Stomach smooth muscle (tissue), 2 donors: ENCODE results near the gene EPS8L3.
"Not testable (repeated sequence)": the region's sequence is repeated elsewhere in the genome, so short reads cannot be mapped to it uniquely, and the experiment has no call there.

ENCODE experiments used
- H3K27ac ChIP-seq: one replicate; pipeline ENCODE4 v1.7.0; 2013; ENCODE audit warnings: mild to moderate bottlenecking, low read length, inconsistent platforms
- H3K27me3 ChIP-seq, 2 donors: one replicate each; pipeline ENCODE4 v1.7.0; 2013; ENCODE audit warnings: low read length in 2 of 2; ENCODE audit not compliant: insufficient read depth in 2 of 2, control insufficient read depth in 1 of 2
- H3K36me3 ChIP-seq, 2 donors: one replicate each; pipeline ENCODE4 v1.7.0; 2013; ENCODE audit warnings: low read length in 2 of 2; ENCODE audit not compliant: control insufficient read depth in 2 of 2, insufficient read depth in 2 of 2
- H3K4me1 ChIP-seq: one replicate; pipeline ENCODE4 v1.7.0; 2013; ENCODE audit warnings: low read length; ENCODE audit not compliant: control insufficient read depth, insufficient read depth
- H3K4me3 ChIP-seq, 2 donors: one replicate each; pipeline ENCODE4 v1.7.0; 2013; ENCODE audit warnings: low read length in 2 of 2
- H3K9ac ChIP-seq, 2 donors: one replicate each; pipeline ENCODE4 v1.7.0; 2013; ENCODE audit warnings: low read length in 2 of 2, mild to moderate bottlenecking in 1 of 2
- H3K9me3 ChIP-seq, 2 donors: one replicate each; pipeline ENCODE4 v1.7.0; 2013; ENCODE audit warnings: low read length in 2 of 2; ENCODE audit not compliant: control insufficient read depth in 2 of 2
- donor health status: healthy.
- donor health status: Pancreatic carcinoma.

EPS8L3 gene

DNA sequence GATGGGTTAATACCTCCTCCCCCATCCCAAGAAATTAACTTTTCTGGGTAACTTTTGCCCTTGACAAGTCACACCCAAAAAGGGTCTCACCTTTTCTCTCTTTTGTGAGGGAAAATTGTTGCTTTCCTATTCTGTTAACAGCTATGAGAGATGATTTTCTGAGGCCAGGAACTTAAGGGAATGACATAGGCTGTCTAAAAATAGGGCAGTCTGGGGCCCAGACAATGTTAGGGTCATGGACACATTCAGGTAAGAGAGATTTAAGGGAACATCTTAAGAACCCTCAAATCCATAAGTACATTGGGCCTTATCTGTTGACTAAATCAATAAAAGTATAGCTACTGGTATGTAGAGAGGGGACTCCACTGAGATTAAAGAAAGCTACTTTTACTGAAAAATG, 14.5 kb downstream of the EPS8L3 start:
- H3K9me3 ChIP-seq, result no peaks in the 10 kb centered on the region
- H3K9ac ChIP-seq, result no peak overlapping the region
- no peak overlapping the region for H3K27ac ChIP-seq
- no peak overlapping the region for H3K4me3 ChIP-seq
- H3K36me3 ChIP-seq, result no peaks in the 10 kb centered on the region
- H3K4me1 ChIP-seq, result no peaks in the 10 kb centered on the region
- H3K27me3 ChIP-seq, result no peaks in the 10 kb centered on the region

GRCh38 chr1:109748311-109748710, 15.4 kb downstream of the EPS8L3 start:
- not testable (repeated sequence) for H3K27me3 ChIP-seq, H3K36me3 ChIP-seq, H3K4me1 ChIP-seq, H3K9ac ChIP-seq, H3K4me3 ChIP-seq, H3K27ac ChIP-seq, H3K9me3 ChIP-seq

GRCh38 chr1:109740615-109741373, 22.9 kb downstream of the EPS8L3 start, which contains the start of gene GSTM3:
TSS of gene GSTM3 (minus strand) at chr1:109741038. CDS start at chr1:109740287, 751 bp downstream.
- Histone ChIP-seq H3K27ac (no peak within 1 kb of the TSS), H3K9me3 (no peaks in the 10 kb centered on the region), H3K4me1 (peaks cover 13% of the 10 kb centered on the region), H3K9ac (peak within 1 kb of the TSS; percentile 68 to 86), H3K36me3 (peaks cover 13% of the 10 kb centered on the region in 2 donors), H3K4me3 (peak within 1 kb of the TSS; percentile 84 to 96), H3K27me3 (no peaks in the 10 kb centered on the region)

DNA sequence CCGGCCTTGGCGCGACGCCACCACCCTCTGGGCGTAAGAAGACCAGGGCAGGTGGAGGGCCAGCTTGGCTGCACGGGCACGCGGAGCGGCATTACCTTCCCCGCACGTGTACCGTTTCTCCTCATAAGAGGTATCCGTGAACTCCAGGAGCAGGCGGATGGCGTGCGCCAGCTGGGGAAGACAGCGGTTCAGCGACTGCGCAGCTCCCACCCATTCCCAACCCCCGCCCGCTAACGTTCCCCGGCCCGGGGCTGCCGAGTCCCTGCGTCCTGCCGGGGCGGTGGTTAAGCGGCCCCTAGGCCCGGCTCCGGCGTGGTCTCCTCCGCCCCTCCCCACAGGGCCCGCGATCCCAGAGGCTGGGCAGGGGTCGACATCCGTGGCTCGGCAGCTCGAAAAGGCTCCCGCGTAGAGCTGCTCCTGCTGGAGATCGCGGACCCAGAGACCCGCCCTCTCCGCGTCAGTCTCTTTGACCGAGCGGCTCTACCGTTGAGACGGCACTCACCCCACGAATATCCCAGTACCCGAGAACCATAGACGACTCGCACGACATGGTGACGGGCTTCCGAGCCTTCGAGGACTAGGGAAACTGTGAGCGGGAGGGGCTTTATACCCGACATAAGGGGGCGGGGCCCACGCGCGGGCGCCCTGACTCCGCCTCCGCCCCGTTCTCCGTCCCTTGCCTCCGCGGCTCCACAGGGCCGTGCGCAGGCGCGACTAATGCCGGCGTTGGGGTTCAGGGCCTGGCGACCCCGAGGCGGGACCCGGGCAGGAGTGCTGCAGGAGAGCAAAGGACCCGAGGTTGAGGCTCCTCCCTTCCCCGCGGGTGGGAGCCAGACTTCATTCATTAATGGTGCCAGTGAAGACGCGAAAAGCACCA, 23.7 kb downstream of the EPS8L3 start:
- H3K36me3 ChIP-seq, result peaks cover 13% of the 10 kb centered on the region in 2 donors
- H3K9me3 ChIP-seq, result no peaks in the 10 kb centered on the region
- no peak overlapping the region for H3K27ac ChIP-seq
- H3K27me3 ChIP-seq, result no peaks in the 10 kb centered on the region
- H3K4me3 ChIP-seq, result peak overlapping the region; percentile 84 to 96
- peak overlapping the region; percentile 68 to 86 for H3K9ac ChIP-seq
- H3K4me1 ChIP-seq, result peaks cover 13% of the 10 kb centered on the region

DNA sequence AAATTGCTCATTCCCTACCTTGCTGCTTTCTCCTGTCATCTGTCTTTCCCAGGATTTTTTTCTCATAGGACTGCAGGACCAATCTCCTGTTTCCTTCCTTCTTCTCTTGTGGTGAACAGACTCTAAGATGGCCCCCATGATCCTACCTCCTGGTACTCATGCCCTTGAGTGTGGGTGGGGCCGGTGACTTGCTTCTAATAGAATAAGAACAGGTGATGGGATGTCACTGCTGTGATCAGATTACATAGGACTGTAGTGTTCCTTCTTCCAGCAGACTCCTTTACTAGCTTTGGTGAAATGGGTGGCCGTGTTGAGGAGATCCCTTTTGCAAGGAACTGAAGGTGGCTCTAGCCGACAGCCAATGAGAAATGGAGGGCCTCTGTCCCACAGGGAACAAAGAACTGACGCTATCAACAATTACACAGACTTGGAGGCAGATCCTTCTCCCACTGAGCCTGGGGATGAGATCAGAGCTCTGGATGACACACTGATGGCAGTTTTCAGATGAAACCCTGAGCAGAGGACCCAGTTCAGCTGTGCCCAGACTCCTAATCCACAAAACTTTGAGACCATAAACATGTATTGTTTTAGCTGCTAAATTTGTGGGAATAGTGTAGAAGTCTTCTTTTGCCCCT, 30.4 kb downstream of the EPS8L3 start:
- H3K9me3 ChIP-seq, result no peaks in the 10 kb centered on the region
- no peak overlapping the region for H3K4me3 ChIP-seq
- no peak overlapping the region for H3K27ac ChIP-seq
- H3K27me3 ChIP-seq, result no peaks in the 10 kb centered on the region
- H3K4me1 ChIP-seq, result no peaks in the 10 kb centered on the region
- H3K36me3 ChIP-seq, result peaks cover 13 to 19% of the 10 kb centered on the region in 2 donors
- H3K9ac ChIP-seq, result no peak overlapping the region

- no peaks in the 10 kb centered on the region for H3K4me1 ChIP-seq
- peaks cover 8 to 14% of the 10 kb centered on the region in 2 donors for H3K36me3 ChIP-seq
- no peaks in the 10 kb centered on the region for H3K27me3 ChIP-seq
- no peak overlapping the region for H3K27ac ChIP-seq
- H3K9me3 ChIP-seq, result no peaks in the 10 kb centered on the region
- no peak overlapping the region for H3K4me3 ChIP-seq
- no peak overlapping the region for H3K9ac ChIP-seq
Observed at GRCh38 chr1:109732390-109732881, 31.3 kb downstream of the EPS8L3 start.

DNA sequence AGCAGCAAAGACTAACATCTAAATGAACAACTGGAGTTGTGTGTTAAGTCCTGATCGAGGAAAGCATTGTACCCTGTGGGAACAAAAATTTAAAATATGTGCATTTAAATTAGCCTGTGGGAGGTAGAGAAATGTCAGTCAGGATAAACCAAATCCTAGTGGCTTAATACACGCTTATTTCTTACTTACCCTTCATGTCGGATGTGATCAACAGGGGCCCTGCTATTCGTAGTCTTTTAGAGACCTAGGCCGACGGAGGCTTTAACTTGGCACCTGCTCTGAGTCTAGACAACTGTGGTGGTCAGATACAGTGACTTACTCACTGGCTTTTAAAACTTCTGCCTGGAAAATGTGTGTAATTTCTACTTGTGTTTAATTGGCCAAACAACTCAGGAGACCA, 33.1 kb downstream of the EPS8L3 start:
- H3K4me3 ChIP-seq, result no peak overlapping the region
- no peaks in the 10 kb centered on the region for H3K27me3 ChIP-seq
- H3K36me3 ChIP-seq, result peaks cover 0 to 7% of the 10 kb centered on the region in 2 donors
- H3K4me1 ChIP-seq, result no peaks in the 10 kb centered on the region
- H3K9ac ChIP-seq, result no peak overlapping the region
- H3K9me3 ChIP-seq, result no peaks in the 10 kb centered on the region
- no peak overlapping the region for H3K27ac ChIP-seq

GRCh38 chr1:109728870-109729269, 34.9 kb downstream of the EPS8L3 start:
- Histone ChIP-seq H3K27me3 (no peaks in the 10 kb centered on the region), H3K36me3 (no peaks in the 10 kb centered on the region), H3K9me3 (no peaks in the 10 kb centered on the region), H3K9ac (no peak overlapping the region), H3K4me3 (no peak overlapping the region), H3K4me1 (no peaks in the 10 kb centered on the region), H3K27ac (no peak overlapping the region)

- Histone ChIP-seq H3K9ac (no peak overlapping the region), H3K27me3 (no peaks in the 10 kb centered on the region), H3K4me3 (no peak overlapping the region), H3K4me1 (no peaks in the 10 kb centered on the region), H3K36me3 (no peaks in the 10 kb centered on the region), H3K27ac (no peak overlapping the region), H3K9me3 (no peaks in the 10 kb centered on the region)
Observed at GRCh38 chr1:109726728-109727373, 36.9 kb downstream of the EPS8L3 start.

- Histone ChIP-seq H3K27ac (no peak overlapping the region), H3K9me3 (no peaks in the 10 kb centered on the region), H3K27me3 (no peaks in the 10 kb centered on the region), H3K36me3 (no peaks in the 10 kb centered on the region), H3K9ac (no peak overlapping the region), H3K4me3 (no peak overlapping the region), H3K4me1 (no peaks in the 10 kb centered on the region)
Observed at GRCh38 chr1:109726007-109726406, 37.7 kb downstream of the EPS8L3 start.
